Stimulated activated CD4-positive, alpha-beta T cell treated with anti-CD3 and anti-CD28 coated beads, TNF-alpha, amount 100 ng/mL, for 1 hour (primary cell): ENCODE data around the gene CAMK2D.

ENCODE experiments used
- DNase-seq, 3 donors: peaks; one replicate each; pipeline ENCODE4 v3.0.0-alpha.2; 2020; ENCODE audit warnings: low read depth in 3 of 3, low spot score in 1 of 3

CAMK2D gene

DNA sequence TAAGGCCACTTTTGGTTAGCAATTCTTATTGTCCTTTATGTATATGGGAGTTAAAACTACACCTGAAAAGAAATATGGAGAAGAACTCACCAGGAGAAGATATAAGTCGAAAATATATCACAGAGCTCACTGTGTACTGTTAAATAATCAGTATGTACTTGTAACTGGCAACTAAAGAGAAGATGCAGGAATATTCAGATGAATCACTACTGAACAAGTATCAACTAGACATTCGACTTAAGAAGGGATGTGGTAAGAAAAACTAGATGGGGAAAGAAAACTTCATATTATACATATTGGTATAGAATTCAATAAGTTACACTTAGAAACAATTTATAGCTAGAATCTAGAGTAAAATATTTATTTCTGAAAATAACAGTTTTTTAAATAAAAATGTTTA is 230.0 kb downstream of the CAMK2D start:
- no peak for DNase-seq

DNA sequence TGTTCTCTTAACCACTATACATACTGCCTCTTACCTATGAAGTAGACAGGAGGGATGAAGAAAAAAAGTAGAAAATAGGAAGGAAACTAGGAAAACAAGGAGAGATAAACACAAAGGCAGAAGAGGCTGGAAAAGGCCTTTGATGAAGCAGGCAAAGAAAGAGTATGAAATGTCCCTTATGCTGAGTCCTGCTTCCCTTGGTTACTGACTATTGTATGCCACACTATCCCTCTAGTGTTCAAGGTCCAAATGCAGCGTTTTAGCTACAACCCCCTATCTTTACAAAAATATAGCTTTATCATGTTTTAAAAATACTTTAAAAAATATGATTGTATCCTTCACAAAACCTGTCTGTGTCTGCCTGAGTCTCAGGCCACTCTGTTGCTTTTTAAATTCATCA is 233.1 kb downstream of the CAMK2D start:
- DNase-seq = no peak

DNA sequence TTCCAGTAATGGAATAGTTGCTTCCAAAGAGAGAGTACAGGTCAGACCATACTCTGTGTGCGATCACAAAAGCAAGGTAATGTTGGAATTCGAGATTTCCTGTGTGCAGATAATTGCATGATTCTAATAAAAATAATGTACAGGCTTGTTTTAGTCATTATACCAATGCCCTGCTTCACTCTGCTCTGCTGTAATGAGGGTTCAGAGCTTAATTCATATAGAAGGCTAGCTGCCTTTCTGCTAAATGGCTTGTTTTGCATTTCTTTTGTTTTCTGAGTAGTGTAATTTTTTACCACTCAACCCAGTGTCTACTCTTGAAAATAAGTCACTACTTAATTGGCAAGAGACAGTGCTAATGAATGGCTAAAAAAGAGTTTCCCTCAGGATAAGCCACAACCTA is 236.0 kb downstream of the CAMK2D start:
- DNase-seq = no peak

DNA sequence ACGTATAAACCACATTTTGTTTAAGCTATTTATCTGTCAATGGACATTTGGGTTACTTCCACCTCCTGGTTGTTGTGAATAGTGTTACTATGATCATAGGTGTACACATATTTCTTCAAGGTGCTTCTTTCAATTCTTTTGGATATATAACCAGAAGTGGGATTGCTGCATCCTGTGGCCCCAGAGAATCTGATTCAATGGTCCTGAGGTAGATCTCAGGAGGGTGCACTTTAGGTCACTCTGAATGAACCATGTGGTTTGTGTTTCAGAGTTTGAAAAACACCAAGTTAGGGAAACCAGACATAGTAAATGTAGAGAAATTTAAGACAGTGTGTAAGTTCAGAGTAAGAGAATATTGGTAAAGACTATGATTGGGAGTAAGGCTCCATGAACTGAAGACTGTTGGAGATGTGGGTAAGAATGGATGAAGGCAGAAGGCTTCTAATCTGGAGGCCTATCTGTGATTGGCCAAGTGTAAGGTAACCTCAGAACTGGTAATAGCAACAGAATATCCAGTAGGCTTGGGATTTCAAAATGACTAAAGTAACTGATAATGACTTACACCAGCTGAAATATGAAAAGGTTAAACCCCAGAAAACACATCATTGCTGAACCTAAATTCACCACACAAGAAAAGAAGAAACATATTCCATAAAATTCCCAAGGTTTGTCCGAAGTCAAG is 236.9 kb downstream of the CAMK2D start:
- no peak for DNase-seq

DNA sequence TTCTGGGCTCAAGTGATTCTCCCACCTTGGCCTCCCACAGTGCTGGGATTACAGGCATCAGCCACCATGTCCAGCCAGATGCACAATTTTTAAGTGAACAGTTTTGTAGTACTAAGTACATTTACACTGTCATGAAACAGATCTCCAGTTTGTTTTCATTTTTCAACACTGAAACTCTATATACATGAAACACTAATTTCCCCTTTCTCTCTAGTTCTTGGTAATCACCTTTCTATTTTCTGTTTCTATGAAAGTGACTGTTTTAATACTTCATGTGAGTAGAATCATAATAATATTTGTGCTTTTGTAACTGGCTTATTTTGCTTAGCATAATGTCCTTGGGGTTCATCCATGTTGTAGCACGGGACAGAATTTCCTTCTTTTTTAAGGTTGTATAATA is 237.4 kb downstream of the CAMK2D start:
- DNase-seq = no peak

DNA sequence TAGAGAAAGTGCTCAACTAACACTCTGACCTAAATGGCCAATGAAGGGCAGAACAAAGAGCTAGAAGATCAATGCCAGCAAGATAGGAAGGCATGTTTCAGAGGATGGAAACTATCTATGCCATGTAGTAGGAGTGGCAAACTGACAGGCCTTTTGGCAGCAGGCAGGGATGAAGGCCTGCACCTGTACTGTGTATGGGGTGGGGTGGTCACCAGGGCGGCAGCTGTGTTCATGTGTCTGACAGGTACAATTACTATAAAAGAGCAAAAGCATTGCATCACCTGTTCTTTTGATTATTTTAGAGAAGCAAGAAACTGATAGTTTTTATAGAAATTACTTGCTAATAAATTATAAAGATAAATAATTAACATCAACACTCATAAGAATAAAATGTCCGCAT is 239.1 kb downstream of the CAMK2D start:
- DNase-seq = no peak

DNA sequence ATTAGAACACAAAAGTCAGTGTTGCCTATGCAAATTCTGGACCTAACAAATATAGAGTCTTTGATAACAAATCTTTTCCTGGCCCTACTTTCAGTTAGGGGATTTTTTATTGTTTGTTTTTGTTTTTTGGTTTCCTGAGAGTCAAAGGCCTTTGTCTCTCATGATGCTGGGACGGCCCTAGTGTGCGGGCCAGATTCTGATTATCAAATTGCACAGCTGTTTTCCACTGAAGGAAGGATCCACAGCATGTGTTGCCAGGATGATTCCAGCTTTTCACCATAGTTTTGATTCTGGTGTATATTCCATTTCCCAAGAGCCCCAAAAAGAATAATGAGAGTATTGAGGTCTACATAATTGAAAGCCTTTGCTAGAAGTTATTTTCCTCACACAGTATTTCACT is 248.2 kb downstream of the CAMK2D start:
- no peak for DNase-seq

DNA sequence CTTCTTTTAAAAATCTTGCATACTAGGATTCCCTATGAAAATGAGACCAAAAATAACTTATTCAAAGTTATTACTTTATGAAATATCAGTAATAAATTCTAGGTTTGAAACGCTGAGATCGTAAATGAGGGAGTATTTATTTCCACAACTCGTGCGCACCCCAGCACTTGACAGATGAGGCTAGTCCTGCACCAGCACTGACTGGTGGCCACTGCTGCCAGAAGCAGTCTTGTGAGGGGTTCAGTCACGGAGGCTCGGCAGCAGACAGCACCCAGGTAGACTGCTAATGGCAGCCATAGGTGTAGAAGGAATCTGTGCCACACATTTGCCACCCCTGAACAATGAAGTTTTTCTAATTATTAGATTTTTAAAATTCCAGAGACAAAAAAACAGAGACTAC is 248.7 kb downstream of the CAMK2D start:
- no peak for DNase-seq

DNA sequence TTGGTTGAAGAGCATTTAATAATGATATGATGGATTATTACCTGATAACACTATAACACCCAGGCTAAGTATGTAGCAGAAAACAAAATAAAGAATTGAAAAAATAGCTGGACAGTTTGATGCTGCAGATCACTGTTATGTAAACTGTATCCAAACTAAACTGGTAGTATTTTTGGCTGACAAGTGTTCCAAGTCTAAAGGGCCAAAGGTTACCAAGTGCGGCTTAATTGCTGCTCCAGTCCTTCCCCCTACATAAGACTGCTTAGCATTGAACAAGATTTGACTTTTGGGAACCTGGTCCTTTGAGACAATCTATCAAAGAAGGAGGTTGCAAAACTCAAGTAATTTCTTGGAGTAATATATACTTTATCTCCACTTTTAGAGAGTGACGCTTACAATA is 249.6 kb downstream of the CAMK2D start:
- no peak for DNase-seq

DNA sequence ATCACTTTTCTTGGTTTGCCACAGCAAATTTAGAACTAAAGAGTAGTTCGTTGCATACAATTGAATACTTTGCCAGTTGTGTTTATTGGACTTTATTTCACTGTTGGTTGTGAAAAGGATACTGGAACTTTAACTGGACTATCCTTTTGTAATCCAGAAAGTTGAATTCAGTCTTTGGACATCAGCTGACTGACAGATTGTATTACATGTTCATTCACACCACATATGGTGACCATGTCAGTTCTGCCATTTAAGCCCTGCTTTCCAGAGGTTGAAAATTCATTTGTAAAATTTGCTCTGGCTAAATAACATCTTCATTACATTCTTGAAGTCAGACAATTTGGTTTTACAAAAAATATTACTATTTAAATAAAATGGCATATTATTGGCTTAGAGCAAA is 251.7 kb downstream of the CAMK2D start:
- DNase-seq = no peak

DNA sequence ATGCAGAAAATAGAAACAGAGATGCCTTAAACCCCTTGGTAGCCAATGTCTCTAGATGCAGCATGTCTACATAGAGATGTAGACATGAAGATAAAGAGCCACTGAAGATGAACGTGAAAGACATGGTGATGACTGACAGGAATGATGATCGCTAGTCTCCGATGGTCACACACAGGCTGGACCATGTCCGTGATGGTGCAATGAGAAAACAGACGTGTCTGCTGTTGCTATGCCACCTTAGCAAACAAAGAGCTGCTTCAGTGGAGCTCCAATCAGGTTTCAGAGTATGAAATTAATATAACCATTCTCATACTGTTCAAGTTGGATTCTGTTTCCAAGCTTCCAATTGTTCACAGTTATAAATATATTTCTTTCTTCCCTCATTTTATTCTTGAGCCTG is 256.5 kb downstream of the CAMK2D start:
- no peak for DNase-seq

DNA sequence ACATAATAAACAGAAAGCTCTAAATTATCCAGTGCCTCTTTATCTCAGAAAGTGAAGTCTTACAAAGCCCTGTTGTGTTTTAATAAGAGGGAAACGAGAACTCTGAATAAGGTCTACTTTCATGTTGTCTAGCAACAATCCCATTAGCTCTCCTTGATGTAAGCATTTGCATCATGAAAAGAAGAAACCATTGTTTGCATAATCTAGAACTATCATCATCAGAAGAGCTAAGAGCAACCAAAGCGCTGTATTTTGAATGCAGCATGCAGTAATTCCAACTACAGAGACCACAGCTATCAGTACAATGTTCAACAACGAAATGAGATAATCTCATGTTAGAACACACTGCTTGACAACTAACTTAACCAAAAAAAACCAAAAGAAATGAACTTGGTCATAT is 257.1 kb downstream of the CAMK2D start:
- no peak for DNase-seq

DNA sequence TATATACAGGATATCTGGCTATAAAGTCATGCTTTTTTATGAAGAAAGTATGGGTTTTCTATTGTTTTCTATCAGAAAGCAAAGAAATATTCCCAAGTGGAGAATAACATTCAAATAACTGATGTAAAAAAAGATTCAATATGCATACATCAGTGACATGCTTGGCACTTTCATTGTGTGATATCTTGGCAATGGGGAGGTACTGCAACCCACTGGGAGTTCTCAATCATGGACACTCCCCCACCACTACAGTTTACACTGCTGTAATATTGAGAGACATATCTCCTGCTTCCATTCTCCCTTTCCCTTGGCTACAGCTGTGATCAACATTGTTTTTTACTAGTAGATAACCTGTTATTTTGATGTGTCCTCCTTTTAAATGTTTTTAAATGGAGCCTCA is 257.8 kb downstream of the CAMK2D start:
- no peak for DNase-seq

DNA sequence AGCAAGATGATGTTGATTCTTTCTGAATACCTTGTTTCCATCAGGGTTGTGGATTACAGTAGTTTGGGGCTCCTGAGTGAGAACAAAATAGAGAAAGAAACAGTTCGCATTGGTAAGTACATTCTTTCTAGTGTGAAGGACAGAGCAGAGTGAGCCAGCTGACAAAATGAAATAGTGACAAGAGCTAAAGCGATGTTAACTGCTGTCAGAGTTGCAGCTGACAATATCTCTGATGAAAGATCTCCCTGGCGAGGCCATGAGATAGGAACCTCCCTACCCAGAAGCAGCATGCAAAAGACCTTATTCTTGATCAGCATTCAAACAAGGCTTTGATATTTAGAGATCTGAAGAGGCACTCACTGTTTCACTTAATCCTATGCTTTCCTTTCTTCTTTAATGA is 258.6 kb downstream of the CAMK2D start:
- DNase-seq = no peak

DNA sequence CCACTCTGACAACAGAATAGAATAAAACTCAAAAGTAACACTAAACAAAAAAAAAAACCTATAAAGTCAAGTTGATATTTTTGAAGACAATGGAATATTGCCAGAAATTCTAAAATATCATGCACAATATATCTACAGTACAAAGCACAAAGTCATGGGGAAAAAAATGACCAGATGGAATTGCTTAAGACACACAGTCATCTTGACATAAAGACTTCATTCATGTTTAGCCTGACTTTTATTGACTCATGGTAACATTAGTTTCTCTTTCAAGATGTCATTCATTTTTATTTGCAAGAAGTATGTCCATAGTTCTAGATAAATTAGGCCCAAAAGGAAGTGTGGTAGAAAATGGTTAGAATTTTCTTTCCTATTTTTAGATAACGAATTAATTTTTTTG is 259.1 kb downstream of the CAMK2D start:
- DNase-seq = no peak

DNA sequence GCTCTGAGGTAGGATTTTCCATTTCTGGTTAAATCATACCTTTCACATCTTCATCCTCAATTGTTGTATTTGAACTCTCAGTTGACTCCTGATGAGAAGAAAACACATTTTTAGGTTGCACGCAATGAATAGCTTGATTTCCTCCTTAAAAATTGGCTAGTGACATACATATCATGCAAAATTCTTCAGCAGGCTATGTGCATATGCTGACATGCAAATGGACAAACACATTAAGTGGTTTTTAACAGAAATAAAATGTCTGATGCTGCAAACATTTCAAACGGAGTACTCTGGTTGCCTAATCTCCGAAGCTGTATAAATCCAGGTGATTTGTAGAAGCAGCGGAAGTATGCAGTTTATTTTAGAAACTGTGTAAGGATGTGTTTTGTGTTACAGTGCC is 261.1 kb downstream of the CAMK2D start:
- DNase-seq = no peak

DNA sequence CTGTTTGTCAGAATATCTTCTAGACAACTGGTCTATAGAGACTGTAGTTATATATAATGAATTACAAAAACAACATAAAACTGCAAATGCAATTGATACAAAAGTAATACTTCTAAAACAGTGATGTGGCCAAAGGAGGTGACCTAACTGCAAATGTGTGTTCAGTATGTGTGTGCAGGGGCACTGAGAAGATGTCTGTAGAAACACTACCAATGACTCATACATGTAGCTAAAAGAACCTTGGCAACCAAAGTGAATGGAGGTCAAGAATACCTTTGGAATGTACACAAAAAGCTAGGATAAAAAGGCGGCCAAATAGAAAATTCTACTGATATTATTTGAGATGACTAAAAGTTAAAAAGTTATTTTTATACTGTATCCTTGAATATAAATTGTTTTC is 261.8 kb downstream of the CAMK2D start:
- no peak for DNase-seq

DNA sequence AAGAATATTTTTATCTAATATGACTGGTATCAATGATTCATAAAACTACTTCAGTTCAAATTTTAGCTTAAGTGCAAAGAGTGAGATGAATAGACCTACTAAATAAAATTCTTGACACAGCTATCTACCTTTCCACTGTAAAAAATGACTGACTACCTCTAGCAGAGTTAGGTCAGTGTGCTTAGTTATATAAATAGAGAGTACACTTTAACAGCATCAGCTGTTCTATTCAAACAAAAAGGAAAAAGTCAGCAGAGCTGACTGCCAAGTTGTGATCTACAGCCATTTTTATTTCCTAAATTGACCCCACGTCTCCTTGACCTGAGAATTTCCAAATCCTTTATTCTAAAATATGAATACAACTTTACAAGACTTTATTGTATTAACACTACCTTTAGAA is 262.4 kb downstream of the CAMK2D start:
- DNase-seq = no peak

DNA sequence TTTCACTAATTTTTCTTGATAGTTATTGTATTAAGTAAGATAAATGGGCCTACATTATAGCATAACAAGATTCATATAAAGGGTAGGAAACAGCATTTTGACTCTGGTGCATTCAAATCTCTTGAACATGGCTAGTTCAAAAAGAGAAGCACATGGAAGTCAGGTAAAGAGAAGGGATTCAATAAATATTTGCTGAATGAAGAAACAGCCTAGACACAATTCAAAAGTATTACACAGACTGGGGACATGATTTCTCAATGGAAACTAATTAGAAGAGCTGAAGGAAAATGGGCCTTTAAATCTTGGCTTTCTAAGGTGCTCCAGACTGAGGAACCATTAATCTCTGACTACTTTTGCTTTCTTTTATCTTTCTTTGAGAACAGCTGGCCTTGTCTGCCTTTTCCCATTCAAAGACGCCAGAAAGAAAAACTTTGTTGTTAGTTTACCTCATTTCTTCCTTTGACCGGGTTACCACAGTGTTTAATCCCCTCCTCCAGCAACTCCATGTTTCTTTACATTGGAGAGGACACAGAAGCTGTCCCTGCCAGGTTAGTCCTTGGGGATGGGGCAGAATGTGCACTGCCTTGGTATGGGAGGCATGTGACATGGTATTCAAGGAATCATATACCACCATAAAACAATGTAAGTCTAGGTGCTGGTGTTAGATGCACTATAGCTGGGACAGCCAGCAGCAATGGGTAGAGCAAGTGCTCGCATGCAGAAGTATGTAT is 264.2 kb downstream of the CAMK2D start:
- no peak for DNase-seq

DNA sequence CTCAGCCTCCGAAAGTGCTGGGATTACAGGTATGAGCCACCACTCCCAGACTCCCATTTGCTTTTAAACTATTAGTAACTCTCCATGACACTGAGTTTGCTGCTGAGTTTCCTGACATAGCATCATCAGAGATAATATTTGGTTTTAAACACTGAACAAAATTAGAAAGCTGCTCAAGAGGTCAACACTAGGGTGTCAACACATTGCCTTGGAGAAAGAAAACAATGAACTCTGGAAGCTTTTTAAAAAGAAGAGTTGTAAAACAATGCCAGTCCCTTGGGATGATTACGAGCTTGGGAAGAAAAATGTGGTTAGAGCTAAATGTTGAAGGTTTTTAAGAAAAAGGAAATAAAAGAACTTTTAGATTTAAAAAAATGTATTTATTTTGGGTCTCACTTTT is 264.8 kb downstream of the CAMK2D start:
- DNase-seq = no peak

DNA sequence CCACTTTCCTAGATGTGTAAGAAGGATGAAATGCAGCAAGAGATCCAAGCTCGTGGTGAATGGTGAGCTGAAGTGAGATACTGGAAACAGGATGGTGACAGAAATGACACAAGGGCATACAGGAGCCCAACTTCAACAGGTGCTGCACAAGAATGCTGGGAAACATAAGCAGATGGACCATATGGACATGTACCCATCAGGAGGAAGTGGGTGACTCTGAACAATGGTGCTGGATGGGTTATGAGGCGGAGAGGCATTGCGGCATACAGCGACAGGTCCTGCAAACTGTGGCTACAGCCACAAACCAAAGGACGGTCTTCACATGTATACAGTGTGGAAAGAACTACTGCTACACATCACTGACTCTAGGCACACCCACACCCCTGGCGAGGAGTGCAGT is 265.7 kb downstream of the CAMK2D start:
- no peak for DNase-seq

DNA sequence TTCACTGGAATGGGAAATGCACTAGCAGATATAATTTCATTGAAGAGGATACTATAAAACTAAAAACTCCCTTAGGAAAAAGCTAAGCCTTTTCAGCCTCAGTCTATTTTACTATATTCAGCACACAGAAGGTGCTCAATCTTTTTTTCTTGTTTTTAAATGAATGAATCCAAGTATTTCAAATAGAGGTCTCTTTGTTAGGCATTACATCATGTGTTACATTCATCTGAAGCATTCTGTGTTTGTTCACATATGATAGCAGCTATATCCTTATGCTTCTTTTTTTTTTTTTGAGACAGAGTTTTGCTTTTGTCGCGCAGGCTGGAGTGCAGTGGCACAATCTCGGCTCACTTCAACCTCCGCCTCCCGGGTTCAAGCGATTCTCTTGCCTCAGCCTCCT is 278.4 kb downstream of the CAMK2D start:
- no peak for DNase-seq

DNA sequence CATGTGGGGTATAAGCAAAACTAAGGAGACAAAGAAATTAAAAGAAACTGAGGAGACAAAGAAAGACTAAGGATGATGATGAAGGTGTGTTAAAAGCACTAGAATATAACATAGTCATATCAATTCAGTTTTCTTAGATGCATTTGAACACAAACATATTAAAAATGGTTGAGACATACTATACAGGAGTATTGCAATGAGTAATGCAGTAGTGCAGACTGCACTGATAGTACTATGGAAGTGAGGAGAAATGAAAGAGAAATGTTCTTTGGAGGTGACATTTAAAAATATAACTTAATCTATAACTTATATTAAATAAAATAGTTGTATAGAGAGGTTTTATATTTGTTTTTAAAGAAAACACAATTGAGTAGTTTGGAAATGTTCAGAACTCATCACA is 279.2 kb downstream of the CAMK2D start:
- DNase-seq = no peak
